ENCODE results near the gene KLHL17. TPM values are rescaled to one million over a fixed set of nuclear protein-coding genes. Genes with fewer than 3 reads are reported as not detected.

Gene KLHL17
- total and polyA plus RNA-seq, 10 of the 15 experiments (the other 5 are each of a cell fraction or from before 2014, with no cell fraction given): 0.03 to 30.6 (median 5.3) TPM

DNA sequence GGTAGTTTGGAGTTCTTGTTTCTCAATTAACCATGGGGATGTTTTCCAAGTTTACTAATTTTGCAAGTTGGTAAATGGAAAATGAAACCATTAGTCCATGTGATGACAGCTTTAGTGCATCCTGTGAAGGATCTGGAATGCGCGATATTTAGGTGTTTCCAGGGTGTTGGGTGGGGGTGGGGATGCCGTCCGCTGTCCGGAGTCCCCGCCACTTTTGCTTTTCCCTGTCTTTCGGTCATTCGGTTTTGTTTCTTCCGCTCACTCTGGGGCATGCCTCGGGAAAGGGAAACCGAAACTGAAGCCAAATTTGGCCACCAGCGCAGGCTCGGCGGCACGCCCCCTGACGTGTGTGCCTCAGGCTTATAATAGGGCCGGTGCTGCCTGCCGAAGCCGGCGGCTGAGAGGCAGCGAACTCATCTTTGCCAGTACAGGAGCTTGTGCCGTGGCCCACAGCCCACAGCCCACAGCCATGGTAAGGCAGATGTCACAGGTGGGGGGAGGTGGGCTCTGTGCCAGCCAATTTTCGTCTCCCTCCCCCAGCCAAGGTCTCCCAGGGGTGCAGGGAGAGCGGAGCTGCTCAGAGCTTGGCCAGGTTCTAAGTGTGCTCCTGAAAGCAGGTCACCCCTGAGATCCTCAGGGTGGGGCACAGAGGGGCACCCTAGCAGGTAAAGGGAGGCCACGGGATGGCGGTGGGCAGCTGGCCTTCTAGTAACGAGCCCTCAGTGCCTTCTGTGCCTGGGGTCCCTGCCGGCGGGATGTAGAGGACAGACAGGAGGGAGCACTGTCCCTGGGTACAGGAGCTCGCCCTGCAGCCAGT, 52.9 kb downstream of the KLHL17 start, which contains the start of gene ISG15 (continued):
- TF ChIP-seq CUX1 (IDR thresholded peaks at IDR 0.05; ENCODE audit: insufficient replicate concordance, low read depth, low read length) (no peak), NR2C1 (IDR thresholded peaks at IDR 0.05) (no peak), IKZF1 (conservative IDR thresholded peaks at IDR 0.05) (peak; percentile 93), BCLAF1 (IDR thresholded peaks at IDR 0.05) (no peak), BACH1 (IDR thresholded peaks at IDR 0.05; ENCODE audit: borderline replicate concordance) (no peak), ZSCAN29 (IDR thresholded peaks at IDR 0.05) (no peak), KAT2A (conservative IDR thresholded peaks at IDR 0.05; ENCODE audit: control insufficient read depth, low read depth, low read length) (no peak), SRF (IDR thresholded peaks at IDR 0.05; ENCODE audit: low read depth in 2 of 2, low read length in 2 of 2) (peak; percentile 72 to 89), SMAD5 (IDR thresholded peaks at IDR 0.05; ENCODE audit: low read depth) (no peak), RB1 (IDR thresholded peaks at IDR 0.05; ENCODE audit: borderline replicate concordance) (0 out of 2 replicates have a peak, but pooled peaks have one; percentile 10), GABPA (IDR thresholded peaks at IDR 0.05; ENCODE audit: low read depth) (no peak), HDGF (IDR thresholded peaks at IDR 0.05) (no peak), CHD2 (IDR thresholded peaks at IDR 0.05; ENCODE audit: borderline replicate concordance, low read depth, low read length) (peak; percentile 51; the same call in 1 of the 2 replicates), E2F4 (IDR thresholded peaks at IDR 0.05; ENCODE audit: low read depth, low read length) (no peak), CREM (IDR thresholded peaks at IDR 0.05; ENCODE audit: low read depth) (peak; percentile 68), NFYB (IDR thresholded peaks at IDR 0.05; ENCODE audit: insufficient read depth, low read depth, low read length) (no peak), MEF2B (IDR thresholded peaks at IDR 0.05; ENCODE audit: partially characterized antibody, poor library complexity, severe bottlenecking) (peak; percentile 85), HSF1 (IDR thresholded peaks at IDR 0.05; ENCODE audit: low read depth, low read length) (no peak), DPF2 (IDR thresholded peaks at IDR 0.05) (peak; percentile 71), MTA3 (IDR thresholded peaks at IDR 0.05; ENCODE audit: borderline replicate concordance, low read length) (no peak)
